ENCODE data around the gene KISS1R. TPM values are rescaled to one million over a fixed set of nuclear protein-coding genes. Genes with fewer than 3 reads are reported as not detected.

Gene KISS1R
- total RNA-seq, 3 donors from 2014 or later: 0.15 to 0.33 TPM; not detected in 1

GRCh38 chr19:896434-896833 is 20.7 kb upstream of the KISS1R start:
- intact Hi-C loops (cut with DNase I; ENCODE audit: low total_unique reads): loop anchor here (5.0 to 10.0 kb wide), 2 partner anchors 296 to 318 kb away; no protein-coding TSS in a partner anchor
- no peaks in the 10 kb centered on the region for H3K4me1 ChIP-seq
- no peak overlapping the region for H3K27ac ChIP-seq
- no peaks in the 10 kb centered on the region for H3K27me3 ChIP-seq
- TF ChIP-seq POLR2A (IDR thresholded peaks at IDR 0.05): no peak
- TF ChIP-seq, protein P1, sequence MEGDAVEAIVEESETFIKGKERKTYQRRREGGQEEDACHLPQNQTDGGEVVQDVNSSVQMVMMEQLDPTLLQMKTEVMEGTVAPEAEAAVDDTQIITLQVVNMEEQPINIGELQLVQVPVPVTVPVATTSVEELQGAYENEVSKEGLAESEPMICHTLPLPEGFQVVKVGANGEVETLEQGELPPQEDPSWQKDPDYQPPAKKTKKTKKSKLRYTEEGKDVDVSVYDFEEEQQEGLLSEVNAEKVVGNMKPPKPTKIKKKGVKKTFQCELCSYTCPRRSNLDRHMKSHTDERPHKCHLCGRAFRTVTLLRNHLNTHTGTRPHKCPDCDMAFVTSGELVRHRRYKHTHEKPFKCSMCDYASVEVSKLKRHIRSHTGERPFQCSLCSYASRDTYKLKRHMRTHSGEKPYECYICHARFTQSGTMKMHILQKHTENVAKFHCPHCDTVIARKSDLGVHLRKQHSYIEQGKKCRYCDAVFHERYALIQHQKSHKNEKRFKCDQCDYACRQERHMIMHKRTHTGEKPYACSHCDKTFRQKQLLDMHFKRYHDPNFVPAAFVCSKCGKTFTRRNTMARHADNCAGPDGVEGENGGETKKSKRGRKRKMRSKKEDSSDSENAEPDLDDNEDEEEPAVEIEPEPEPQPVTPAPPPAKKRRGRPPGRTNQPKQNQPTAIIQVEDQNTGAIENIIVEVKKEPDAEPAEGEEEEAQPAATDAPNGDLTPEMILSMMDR (IDR thresholded peaks at IDR 0.05): no peak
- no peak for TF ChIP-seq POLR2AphosphoS5 (IDR thresholded peaks at IDR 0.05)
- no peaks in the 10 kb centered on the region for H3K9me3 ChIP-seq
- no peak for DNase-seq (ENCODE audit: low spot score in 2 of 2)
- H3K4me3 ChIP-seq: no peak overlapping the region
- no peaks in the 10 kb centered on the region for H3K36me3 ChIP-seq

DNA sequence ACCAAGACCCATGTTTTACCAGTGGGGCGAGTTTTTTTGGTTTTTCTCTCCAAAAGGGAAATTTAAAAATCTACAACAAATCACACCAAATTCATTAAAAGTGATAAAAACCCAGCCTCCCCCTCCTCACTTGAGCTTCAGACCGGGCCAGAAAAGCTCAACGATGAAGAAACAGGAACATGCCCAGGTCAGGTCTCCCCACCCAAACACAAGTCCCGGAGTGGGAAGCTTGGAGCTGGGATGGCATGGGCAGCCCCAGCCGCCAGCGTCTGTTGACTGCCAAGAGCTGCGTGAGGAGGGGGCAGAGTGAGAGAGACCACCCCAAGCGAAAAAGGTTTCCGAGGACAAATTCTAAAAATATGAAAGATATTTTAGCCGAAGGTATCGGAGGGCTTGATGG is 20.1 kb upstream of the KISS1R start:
- Histone ChIP-seq H3K9me3 (no peaks in the 10 kb centered on the region), H3K36me3 (no peaks in the 10 kb centered on the region), H3K27me3 (no peaks in the 10 kb centered on the region), H3K4me3 (no peak overlapping the region), H3K27ac (no peak overlapping the region), H3K4me1 (no peaks in the 10 kb centered on the region)
- intact Hi-C loops (cut with DNase I; ENCODE audit: low total_unique reads): loop anchor here (5.0 to 10.0 kb wide), 2 partner anchors 295 to 318 kb away; no protein-coding TSS in a partner anchor
- DNase-seq (ENCODE audit: low spot score in 2 of 2): no peak
- TF ChIP-seq, protein P1 (IDR thresholded peaks at IDR 0.05): no peak
- TF ChIP-seq POLR2A (IDR thresholded peaks at IDR 0.05) (no peak), POLR2AphosphoS5 (IDR thresholded peaks at IDR 0.05) (no peak)

DNA sequence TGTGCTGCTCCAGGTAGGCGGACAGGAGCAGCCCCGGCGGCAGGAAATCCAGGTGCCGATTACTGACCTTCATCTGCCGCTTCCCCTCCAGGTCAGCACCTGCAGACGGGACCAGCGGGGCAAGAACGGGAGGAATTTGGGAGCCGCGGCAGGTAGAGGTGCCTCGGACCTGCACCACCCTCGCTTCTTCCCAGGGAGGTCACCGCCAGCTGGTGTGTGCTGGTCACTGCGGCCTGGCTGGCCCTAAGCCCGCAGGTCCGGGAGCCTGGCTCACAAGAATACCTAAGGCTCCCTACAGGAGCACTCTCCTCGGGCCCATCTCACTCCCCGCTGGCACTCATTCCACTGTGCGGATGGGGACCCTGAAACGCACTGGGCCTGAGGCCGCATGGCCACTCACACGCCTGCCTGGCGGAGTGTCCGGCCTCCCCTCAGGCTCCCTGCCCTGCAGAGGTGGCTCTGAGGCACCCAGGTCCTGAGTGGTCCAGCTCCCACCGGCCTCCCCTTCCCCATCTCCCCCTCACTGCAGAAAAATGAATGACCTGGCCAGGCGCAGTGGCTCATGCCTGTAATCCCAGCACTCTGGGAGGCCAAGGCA is 19.6 kb upstream of the KISS1R start:
- Histone ChIP-seq H3K4me1 (no peaks in the 10 kb centered on the region), H3K36me3 (no peaks in the 10 kb centered on the region), H3K9me3 (no peaks in the 10 kb centered on the region), H3K27ac (no peak overlapping the region), H3K4me3 (no peak overlapping the region), H3K27me3 (no peaks in the 10 kb centered on the region)
- no peak for DNase-seq (ENCODE audit: low spot score in 2 of 2)
- intact Hi-C loops (cut with DNase I; ENCODE audit: low total_unique reads): loop anchor here (5.0 to 10.0 kb wide), 2 partner anchors 295 to 317 kb away; no protein-coding TSS in a partner anchor
- TF ChIP-seq, protein P1 (IDR thresholded peaks at IDR 0.05): no peak
- TF ChIP-seq POLR2A (IDR thresholded peaks at IDR 0.05) (no peak), POLR2AphosphoS5 (IDR thresholded peaks at IDR 0.05) (no peak)

GRCh38 chr19:898663-899062 is 18.5 kb upstream of the KISS1R start:
- no peak for DNase-seq (ENCODE audit: low spot score in 2 of 2)
- no peaks in the 10 kb centered on the region for H3K4me1 ChIP-seq
- H3K27ac ChIP-seq: no peak overlapping the region
- TF ChIP-seq POLR2A (IDR thresholded peaks at IDR 0.05) (no peak), POLR2AphosphoS5 (IDR thresholded peaks at IDR 0.05) (no peak)
- TF ChIP-seq, protein P1 (IDR thresholded peaks at IDR 0.05): no peak
- H3K9me3 ChIP-seq: no peaks in the 10 kb centered on the region
- no peaks in the 10 kb centered on the region for H3K27me3 ChIP-seq
- intact Hi-C loops (cut with DNase I; ENCODE audit: low total_unique reads): loop anchor here (5.0 to 10.0 kb wide), 2 partner anchors 294 to 316 kb away; no protein-coding TSS in a partner anchor
- H3K36me3 ChIP-seq: no peaks in the 10 kb centered on the region
- no peak overlapping the region for H3K4me3 ChIP-seq

DNA sequence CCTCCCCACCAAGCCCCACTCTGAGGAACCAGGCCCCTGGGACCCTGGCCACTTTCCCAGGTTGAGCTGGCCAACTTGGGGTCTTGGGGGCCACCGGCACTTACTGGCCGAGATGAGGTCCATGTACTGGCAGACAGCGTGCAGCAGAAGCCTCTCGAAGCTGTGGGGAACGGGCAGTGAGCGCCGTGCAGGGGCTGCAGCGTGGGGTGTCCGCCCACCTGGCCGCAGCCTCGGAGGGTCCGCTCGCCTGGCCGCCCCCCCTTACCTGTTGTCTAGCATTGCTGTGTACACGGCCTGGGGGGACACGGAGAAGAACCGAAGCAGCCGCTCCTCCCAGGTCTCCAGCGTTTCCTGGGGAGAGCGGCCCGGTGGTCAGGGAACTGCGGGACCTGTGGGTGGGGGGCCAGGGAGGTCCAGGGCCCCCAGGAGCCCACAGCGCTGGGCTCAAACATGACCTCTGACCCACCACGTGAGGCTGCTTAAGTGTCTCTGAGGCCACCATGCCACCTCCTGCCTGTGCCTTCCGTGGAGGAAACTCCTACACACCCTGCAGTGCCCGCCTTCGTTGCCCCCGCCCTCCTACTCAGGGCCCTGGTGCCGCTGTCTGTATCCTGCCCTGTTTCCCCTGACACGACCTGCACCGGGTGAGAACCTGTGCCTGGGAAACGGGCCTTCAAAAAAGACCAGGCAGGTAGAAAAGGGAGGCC is 17.6 kb upstream of the KISS1R start:
- intact Hi-C loops (cut with DNase I; ENCODE audit: low total_unique reads): loop anchor here (5.0 to 10.0 kb wide), 2 partner anchors 293 to 315 kb away; no protein-coding TSS in a partner anchor
- Histone ChIP-seq H3K4me1 (no peaks in the 10 kb centered on the region), H3K27ac (no peak overlapping the region), H3K9me3 (no peaks in the 10 kb centered on the region), H3K4me3 (no peak overlapping the region), H3K36me3 (no peaks in the 10 kb centered on the region), H3K27me3 (no peaks in the 10 kb centered on the region)
- DNase-seq (ENCODE audit: low spot score in 2 of 2): no peak
- no peak for TF ChIP-seq POLR2AphosphoS5 (IDR thresholded peaks at IDR 0.05)
- TF ChIP-seq POLR2A (IDR thresholded peaks at IDR 0.05): no peak
- TF ChIP-seq, protein P1 (IDR thresholded peaks at IDR 0.05): no peak
